Measurements from ENCODE around the gene KLF4. TPM values are rescaled to one million over a fixed set of nuclear protein-coding genes. Genes with fewer than 3 reads are reported as not detected.

KLF4 gene
- total RNA-seq, 1 experiment from 2014 or later, result 7.1 TPM

DNA sequence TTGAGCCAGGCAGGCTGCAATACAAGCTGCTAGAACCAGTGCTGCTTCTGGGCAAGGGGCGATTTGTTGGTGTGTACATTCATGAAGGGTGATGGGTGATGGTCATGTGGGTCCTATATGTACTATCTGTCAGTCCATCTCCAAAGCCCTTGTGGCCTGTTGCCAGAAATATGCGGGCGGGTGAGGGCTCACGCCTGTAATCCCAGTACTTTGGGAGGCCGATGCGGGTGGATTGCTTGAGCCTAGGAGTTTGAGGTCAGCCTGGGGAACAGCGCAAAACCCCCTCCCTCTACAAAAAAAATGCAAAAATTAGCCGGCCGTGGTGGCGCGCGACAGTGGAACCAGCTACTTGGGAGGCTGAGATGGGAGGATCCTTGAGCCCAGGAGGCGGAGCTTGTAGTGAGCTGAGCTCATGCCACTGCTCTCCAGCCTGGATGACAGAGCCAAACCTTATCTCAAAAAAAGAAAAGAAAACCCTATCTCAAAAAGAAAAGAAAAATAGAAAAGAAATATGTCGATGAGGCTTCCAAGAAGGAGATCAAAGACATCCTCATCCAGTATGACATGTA, 45.0 kb upstream of the KLF4 start:
- Histone ChIP-seq H4K91ac (ENCODE audit: insufficient read length, low read depth, low read length) (no peak overlapping the region), H3K4me1 (ENCODE audit: insufficient read depth, low read length) (peaks cover 2% of the 10 kb centered on the region; the same call in 1 of the 2 replicates), H2BK120ac (ENCODE audit: low read depth, low read length, poor library complexity, severe bottlenecking) (no peak overlapping the region), H4K5ac (ENCODE audit: insufficient read length, low read depth, low read length) (no peak overlapping the region), H3K9me3 (ENCODE audit: control insufficient read depth, low read depth, low read length) (no peaks in the 10 kb centered on the region), H2AK5ac (ENCODE audit: insufficient read length, low read length) (no peak overlapping the region), H3K27me3 (ENCODE audit: insufficient read depth, low read length) (no peaks in the 10 kb centered on the region), H3K14ac (ENCODE audit: insufficient read depth, low read length) (no peak overlapping the region), H3K23ac (ENCODE audit: insufficient read length, low read depth, low read length) (no peak overlapping the region), H2BK15ac (ENCODE audit: low read depth, low read length) (no peak overlapping the region), H2BK5ac (ENCODE audit: insufficient read length, low read length) (no peak overlapping the region), H3K79me1 (ENCODE audit: insufficient read depth, low read depth, low read length, poor library complexity, severe bottlenecking) (no peaks in the 10 kb centered on the region), H3K18ac (ENCODE audit: insufficient read length, low read depth, low read length) (no peak overlapping the region), H3T11ph (ENCODE audit: low read length) (no peak overlapping the region), H2BK20ac (ENCODE audit: low read depth, low read length, poor library complexity, severe bottlenecking) (no peak overlapping the region), H3K4ac (ENCODE audit: low read depth, low read length) (no peak overlapping the region), H3K56ac (ENCODE audit: insufficient read length, low read depth, low read length) (no peak overlapping the region), H4K20me1 (ENCODE audit: control insufficient read depth, insufficient read depth, insufficient read length) (no peaks in the 10 kb centered on the region), H3K4me2 (ENCODE audit: insufficient read depth, insufficient read length, low read length) (no peak overlapping the region), H2BK12ac (ENCODE audit: insufficient read length, low read depth, low read length) (no peak overlapping the region), H2AFZ (ENCODE audit: low read length) (no peak overlapping the region), H3K79me2 (ENCODE audit: insufficient read depth, low read length) (no peaks in the 10 kb centered on the region), H3K27ac (ENCODE audit: insufficient read length, low read depth, low read length) (no peak overlapping the region), H3K9ac (ENCODE audit: extremely low read depth, insufficient read length, low read length) (no peak overlapping the region), H3K23me2 (ENCODE audit: insufficient read length, low read depth, low read length, poor library complexity, severe bottlenecking) (no peaks in the 10 kb centered on the region), H4K8ac (replicated peaks; ENCODE audit: insufficient read length, low read depth, low read length) (no peak overlapping the region)
- Mint-ChIP-seq H3K27ac (no peak overlapping the region), H3K36me3 (ENCODE audit: insufficient read depth in 1 of 3, low read depth in 3 of 3) (no peaks in the 10 kb centered on the region), H3K9me3 (no peaks in the 10 kb centered on the region; a peak in 1 of 5 replicates), H3K4me1 (peaks cover 19% of the 10 kb centered on the region in 2 experiments), H3K27me3 (ENCODE audit: low read depth) (no peaks in the 10 kb centered on the region), H3K4me3 (no peak overlapping the region)
- DNase-seq, result no peak
- TF ChIP-seq, protein P1, sequence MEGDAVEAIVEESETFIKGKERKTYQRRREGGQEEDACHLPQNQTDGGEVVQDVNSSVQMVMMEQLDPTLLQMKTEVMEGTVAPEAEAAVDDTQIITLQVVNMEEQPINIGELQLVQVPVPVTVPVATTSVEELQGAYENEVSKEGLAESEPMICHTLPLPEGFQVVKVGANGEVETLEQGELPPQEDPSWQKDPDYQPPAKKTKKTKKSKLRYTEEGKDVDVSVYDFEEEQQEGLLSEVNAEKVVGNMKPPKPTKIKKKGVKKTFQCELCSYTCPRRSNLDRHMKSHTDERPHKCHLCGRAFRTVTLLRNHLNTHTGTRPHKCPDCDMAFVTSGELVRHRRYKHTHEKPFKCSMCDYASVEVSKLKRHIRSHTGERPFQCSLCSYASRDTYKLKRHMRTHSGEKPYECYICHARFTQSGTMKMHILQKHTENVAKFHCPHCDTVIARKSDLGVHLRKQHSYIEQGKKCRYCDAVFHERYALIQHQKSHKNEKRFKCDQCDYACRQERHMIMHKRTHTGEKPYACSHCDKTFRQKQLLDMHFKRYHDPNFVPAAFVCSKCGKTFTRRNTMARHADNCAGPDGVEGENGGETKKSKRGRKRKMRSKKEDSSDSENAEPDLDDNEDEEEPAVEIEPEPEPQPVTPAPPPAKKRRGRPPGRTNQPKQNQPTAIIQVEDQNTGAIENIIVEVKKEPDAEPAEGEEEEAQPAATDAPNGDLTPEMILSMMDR (conservative IDR thresholded peaks at IDR 0.05), result no peak
- no CpG with 5 or more reads among the region's 14 CpGs for WGBS (ENCODE audit: extremely low coverage, insufficient read length, low lambda C conversion rate)

All from H9 (cell line).